Gastrocnemius medialis (tissue), 4 donors: Measurements from ENCODE around the gene MAGEA8.
"Not testable (repeated sequence)": the region's sequence is repeated elsewhere in the genome, so short reads cannot be mapped to it uniquely, and the experiment has no call there.

Experiments
- POLR2A ChIP-seq, 2 donors: fragments of 450-650 bp; IDR thresholded peaks; one replicate each; pipeline ENCODE4 v1.6.1; 2017; ENCODE audit warnings: antibody characterized with exemption in 2 of 2, mild to moderate bottlenecking in 2 of 2, moderate library complexity in 2 of 2
- TF ChIP-seq, protein P1 (sequence below), 5 experiments: fragments of 450-650 bp in 3 of 5; fragments of 200-600 bp in 2 of 5; sonication (generic) in 2 of 5; IDR thresholded peaks in 4 of 5; conservative IDR thresholded peaks in 1 of 5; 1 replicate in 4 of 5; 2 replicates in 1 of 5; pipeline ENCODE4 v1.5.1; 2016 to 2019; ENCODE audit warnings: antibody characterized with exemption in 5 of 5, mild to moderate bottlenecking in 3 of 5, moderate library complexity in 3 of 5

DNA sequence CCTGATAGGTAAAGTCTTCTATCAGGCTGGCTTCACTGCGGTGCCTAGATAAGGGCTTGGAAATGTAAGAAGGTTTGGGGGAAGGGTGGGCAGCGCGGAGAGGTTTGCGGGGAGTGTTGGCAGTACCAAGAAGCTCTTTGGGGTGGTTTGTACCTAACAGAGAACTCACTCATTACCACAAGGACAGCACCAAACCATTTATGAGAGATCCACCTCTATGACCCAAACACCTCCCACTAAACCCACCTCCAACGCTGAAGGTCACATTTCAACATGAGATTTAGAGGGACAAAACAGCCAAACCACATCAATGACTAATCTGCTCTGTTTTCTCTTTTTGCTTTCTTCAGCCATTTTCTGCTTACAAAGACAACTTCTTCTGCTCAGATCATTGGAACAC lies 43.5 kb downstream of the MAGEA8 start:
- TF ChIP-seq POLR2A (IDR thresholded peaks at IDR 0.05) = not testable (repeated sequence)
- TF ChIP-seq, protein P1, sequence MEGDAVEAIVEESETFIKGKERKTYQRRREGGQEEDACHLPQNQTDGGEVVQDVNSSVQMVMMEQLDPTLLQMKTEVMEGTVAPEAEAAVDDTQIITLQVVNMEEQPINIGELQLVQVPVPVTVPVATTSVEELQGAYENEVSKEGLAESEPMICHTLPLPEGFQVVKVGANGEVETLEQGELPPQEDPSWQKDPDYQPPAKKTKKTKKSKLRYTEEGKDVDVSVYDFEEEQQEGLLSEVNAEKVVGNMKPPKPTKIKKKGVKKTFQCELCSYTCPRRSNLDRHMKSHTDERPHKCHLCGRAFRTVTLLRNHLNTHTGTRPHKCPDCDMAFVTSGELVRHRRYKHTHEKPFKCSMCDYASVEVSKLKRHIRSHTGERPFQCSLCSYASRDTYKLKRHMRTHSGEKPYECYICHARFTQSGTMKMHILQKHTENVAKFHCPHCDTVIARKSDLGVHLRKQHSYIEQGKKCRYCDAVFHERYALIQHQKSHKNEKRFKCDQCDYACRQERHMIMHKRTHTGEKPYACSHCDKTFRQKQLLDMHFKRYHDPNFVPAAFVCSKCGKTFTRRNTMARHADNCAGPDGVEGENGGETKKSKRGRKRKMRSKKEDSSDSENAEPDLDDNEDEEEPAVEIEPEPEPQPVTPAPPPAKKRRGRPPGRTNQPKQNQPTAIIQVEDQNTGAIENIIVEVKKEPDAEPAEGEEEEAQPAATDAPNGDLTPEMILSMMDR (IDR thresholded peaks at IDR 0.05 in 4 of 5, conservative IDR thresholded peaks at IDR 0.05 in 1 of 5) = not testable (repeated sequence)
